ENCODE data around the gene PDE4D.

- TF ChIP-seq CTCF (conservative IDR thresholded peaks at IDR 0.05; ENCODE audit: low read depth, low read length) (no peak), RFX5 (IDR thresholded peaks at IDR 0.05; ENCODE audit: low read depth, low read length) (no peak), USF2 (IDR thresholded peaks at IDR 0.05; ENCODE audit: low read depth, low read length) (no peak), RCOR1 (IDR thresholded peaks at IDR 0.05; ENCODE audit: insufficient replicate concordance, low read length) (no peak), MAZ (IDR thresholded peaks at IDR 0.05; ENCODE audit: borderline replicate concordance, low read depth, low read length) (no peak), MAFK (IDR thresholded peaks at IDR 0.05; ENCODE audit: low read depth, low read length) (no peak), RAD21 (IDR thresholded peaks at IDR 0.05; ENCODE audit: low read length) (no peak), POLR2A (IDR thresholded peaks at IDR 0.05; ENCODE audit: low read depth, low read length) (no peak), CEBPB (IDR thresholded peaks at IDR 0.05; ENCODE audit: low read depth, low read length) (no peak), FOS (IDR thresholded peaks at IDR 0.05; ENCODE audit: low read depth, low read length) (no peak), SMC3 (IDR thresholded peaks at IDR 0.05; ENCODE audit: low read depth, low read length) (no peak), MXI1 (IDR thresholded peaks at IDR 0.05; ENCODE audit: borderline replicate concordance, low read depth, low read length) (no peak), CHD1 (IDR thresholded peaks at IDR 0.05; ENCODE audit: low read depth, low read length) (no peak)
Measured at GRCh38 chr5:59460368-59461153, 433.0 kb downstream of the PDE4D start.

Data from IMR-90 (cell line).